ENCODE measurements around the gene LGALS3BP. TPM values are rescaled to one million over a fixed set of nuclear protein-coding genes. Genes with fewer than 3 reads are reported as not detected.
A peak's percentile ranks its signal among the peaks of the same experiment; 100 is the strongest.
"Not testable (repeated sequence)": the region's sequence is repeated elsewhere in the genome, so short reads cannot be mapped to it uniquely, and the experiment has no call there.

LGALS3BP gene
- polyA plus RNA-seq, 3 donors, result 104 to 220 (median 144) TPM

DNA sequence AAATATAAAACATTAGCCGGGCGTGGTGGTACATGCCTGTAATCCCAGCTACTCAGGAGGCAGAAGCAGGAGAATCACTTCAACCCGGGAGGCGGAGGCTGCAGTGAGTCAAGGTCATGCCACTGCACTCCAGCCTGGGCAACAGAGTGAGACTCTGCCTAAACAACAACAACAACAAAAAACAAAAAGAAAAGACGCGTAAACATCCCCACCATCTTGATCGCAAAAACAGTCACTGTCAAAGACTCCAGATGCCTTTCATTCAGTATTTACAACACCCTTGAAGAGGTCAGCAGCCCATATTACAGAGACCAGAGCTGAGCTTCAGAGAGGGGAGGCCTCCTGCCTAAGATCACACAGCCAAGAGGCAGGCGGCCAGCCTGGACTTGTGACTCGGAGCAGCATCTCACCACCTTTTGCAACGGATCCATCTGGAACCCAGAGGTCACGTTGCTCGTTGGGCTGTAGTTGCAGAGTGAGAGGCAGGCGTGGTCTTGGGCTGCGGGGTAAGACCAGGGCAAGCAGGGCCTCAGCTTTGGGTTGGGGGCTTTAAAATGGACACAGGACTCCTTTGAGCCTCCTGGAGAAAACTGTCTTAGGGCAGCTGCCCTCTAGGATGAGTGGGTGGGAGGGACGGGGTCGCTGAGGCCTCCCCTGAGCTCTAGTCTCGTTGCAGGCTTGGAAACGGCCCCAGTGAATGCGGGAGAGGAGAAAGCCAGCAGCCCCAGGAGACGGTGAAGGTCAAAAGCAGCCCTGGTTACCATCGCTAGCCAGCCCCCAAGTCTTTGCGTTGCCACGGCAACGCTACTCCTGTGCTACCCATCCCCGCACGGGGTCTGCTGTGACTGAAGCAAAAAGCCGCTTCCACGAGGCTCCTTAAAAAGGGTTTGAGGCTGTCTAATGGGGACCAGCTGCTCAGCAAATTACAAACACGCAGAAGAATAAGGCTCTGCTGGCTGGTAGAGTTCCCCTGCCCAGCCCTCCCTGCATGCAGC, 26.1 kb downstream of the LGALS3BP start:
- 70 to 75% (median 72%) methylated on average over 29 of the region's 29 CpGs for WGBS, 3 donors
- H3K27ac ChIP-seq (ENCODE audit: low read depth, low read length), result no peak overlapping the region

DNA sequence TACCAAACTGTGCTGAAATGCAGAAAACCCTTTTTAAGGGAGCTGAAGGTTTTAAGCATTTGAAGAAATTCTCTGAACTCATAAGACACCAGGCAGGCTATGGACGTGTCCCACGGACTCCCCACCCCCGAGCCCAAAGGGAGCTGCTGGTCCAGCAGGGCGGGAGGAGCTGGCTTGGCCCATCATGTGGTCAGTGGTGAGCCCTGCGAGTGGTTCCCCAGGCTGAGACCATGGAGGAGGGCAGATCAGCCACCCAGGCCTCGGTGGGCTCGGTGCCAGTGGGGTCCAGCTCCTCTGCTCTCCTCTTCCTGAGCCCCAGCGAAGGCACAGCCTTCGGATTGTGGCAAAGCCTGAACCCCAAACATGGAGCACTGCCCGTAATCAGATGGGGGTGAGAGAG, 27.0 kb downstream of the LGALS3BP start:
- no peak overlapping the region for H3K27ac ChIP-seq (ENCODE audit: low read depth, low read length)
- 78 to 89% (median 84%) methylated on average over 10 of the region's 10 CpGs for WGBS, 3 donors

DNA sequence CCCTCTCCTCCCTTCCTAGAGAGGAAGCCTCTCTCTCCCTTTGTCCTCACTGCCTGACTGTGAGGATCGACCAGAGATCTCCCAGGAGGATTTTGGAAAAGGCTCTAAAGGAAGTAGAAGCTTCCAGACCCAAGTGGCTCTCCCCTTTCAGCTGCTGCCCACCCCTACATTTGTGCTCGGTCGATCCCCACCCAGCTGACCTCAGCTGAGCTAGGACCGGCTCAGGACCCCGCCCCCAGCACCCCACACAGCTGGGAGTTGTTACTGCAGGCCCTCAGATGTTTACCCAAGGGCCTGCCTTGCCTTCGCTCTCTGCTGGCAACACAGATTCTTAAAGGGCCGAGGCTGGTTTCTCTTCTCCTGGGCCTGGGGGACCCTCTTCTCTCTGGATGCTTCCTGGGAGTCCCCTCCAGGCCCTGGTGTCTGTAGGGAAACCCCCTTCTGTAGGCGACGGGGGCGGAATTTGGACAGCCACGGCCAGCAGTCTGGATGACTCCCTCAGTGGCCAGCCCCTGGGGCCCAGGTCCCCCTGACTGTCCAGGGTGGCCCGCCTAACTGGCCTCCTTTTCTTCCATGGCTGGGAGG, 27.7 kb downstream of the LGALS3BP start:
- H3K27ac ChIP-seq (ENCODE audit: low read depth, low read length), result no peak overlapping the region
- WGBS, 3 donors, result 44 to 58% (median 52%) methylated on average over 11 to 12 of the region's 12 CpGs

DNA sequence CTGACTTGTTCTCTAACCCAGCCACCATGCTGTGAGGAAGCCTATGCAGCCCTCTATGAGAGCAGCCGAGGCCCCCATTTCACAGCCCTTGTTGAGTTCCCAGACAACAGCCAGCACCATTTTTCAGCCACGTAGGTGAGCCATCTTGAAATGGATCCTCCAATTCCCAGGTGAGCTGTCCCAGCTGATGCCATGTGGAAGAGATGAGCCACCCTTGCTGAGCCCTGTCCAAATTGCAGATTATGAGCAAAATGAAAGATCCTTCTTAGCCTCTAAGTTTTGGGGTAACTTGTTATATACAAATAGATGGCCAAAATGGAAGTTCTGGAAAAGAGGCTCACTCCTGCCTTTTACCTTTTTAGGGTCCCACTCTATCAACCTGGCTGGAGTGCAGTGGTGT, 28.9 kb downstream of the LGALS3BP start:
- no peak overlapping the region for H3K27ac ChIP-seq (ENCODE audit: low read depth, low read length)
- 93 to 100% (median 97%) methylated on average over 2 of the region's 2 CpGs for WGBS, 3 donors

DNA sequence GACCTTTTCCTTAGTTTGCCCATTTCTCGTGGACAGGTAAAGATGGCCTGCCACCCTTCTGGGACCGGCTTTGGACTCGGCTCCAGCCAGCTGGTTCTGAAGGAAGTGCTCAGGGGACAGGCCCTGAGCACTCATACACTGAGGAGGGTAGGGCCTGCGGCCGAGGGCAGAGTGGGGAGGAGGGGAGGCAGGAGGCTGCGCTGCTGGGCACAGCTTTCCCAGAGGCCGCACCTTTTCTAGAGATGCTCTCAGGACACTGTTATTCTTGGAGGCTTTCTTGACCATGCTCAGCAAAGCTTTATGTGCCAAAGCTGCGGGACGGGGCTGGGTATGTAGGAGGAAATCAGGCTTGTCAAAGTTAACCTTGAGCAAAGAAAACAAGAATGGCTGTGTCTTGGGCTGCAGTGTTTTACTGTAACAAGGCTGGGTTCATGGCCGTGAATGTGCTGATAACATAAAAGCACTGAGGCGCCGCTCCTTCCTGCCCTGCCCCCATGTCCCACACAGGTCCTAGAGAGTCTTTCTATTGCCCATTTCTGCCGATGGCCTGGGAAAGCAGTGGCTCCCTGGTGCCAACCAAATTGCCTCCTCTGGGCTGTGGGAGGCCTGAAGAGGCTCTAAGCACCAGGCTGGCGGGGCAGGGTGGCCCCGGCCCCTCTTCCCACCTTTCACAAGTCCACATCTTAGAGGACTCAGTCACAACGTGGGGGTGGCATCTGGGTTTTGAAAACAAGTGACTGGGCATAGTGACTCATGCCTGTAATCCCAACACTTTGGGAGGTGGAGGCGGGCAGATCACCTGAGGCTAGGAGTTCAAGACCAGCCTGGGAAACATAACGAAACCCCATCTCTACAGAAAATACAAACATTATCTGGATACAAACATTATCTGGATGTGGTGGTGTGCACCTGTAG, 32.2 kb downstream of the LGALS3BP start:
- WGBS, 3 donors, result 39 to 79% (median 78%) methylated on average over 18 of the region's 18 CpGs
- H3K27ac ChIP-seq (ENCODE audit: low read depth, low read length), result no peak overlapping the region

DNA sequence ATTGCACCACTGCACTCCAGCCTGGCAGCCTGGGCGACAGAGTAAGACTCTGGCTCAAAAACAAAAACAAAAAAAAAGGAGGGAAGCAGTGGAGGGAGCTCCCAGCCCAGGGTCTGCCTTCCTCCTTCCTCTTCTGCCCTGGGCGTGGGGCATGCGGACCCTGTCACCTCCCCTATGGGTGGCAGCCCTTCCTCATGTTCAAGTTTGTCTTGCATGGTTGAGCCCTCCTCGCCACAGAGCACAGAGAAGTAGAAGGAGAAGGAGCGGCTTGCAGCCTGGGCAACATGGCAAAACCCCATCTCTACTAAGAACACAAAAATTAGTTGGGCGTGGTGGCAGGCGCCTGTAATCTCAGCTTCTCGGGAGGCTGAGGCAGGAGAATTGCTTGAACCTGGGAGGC, 33.1 kb downstream of the LGALS3BP start:
- no peak overlapping the region for H3K27ac ChIP-seq (ENCODE audit: low read depth, low read length)
- 72 to 91% (median 78%) methylated on average over 8 of the region's 8 CpGs for WGBS, 3 donors

DNA sequence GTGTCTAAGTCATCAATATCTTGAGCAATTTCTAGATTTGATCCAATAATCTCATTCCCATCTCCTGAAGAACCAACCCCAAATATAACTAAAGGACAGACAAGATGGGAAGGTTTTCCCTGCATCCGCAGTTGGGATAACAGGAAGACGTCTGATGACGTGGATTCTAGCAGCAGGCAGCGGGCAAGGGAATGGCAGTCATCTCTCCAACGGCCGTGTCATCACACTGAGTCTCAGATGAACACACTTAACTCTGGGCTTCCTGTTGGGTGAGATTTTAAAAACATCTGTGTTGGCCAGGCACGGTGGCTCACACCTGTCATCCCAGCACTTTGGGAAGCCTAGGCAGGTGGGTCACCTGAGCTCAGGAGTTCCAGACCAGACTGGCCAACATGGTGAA, 33.6 kb downstream of the LGALS3BP start:
- no peak overlapping the region for H3K27ac ChIP-seq (ENCODE audit: low read depth, low read length)
- 74 to 93% (median 77%) methylated on average over 7 of the region's 7 CpGs for WGBS, 3 donors

DNA sequence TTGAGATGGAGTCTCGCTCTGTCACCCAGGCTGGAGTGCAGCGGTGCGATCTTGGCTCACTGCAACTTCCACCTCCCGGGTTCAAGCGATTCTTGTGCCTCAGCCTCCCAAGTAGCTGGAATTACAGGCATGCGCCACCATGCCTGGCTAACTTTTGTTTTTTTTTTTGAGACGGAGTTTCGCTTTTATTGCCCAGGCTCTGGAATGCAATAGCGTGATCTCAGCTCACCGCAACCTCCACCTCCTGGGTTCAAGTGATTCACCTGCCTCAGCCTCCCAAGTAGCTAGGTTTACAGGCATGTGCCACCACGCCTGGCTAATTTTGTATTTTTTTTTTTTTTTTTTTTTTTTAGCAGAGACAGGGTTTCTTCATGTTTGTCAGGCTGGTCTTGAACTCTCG, 34.3 kb downstream of the LGALS3BP start:
- not testable (repeated sequence) for H3K27ac ChIP-seq (ENCODE audit: low read depth, low read length)
- 94 to 95% (median 95%) methylated on average over 12 of the region's 12 CpGs for WGBS, 3 donors

DNA sequence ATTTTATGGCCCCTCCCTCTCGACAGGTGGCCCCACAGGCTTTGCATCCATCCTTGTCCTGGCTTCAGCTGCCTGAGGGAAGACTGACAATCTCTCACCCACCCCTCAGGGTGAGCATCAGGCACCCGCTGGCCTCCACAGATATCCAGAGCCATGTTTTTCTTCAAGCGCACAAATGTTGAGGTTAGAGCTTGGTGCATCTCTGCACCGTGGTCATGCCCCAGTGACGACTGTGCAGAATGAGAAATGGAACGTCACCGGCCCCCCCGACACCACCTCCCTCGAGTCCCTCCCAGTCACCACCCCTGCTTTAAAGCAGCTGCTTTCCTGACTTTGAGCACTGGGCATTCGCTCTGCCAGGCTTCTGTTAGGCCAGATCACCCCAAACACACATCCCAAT, 34.8 kb downstream of the LGALS3BP start:
- H3K27ac ChIP-seq (ENCODE audit: low read depth, low read length), result no peak overlapping the region
- WGBS, 3 donors, result 78 to 87% (median 80%) methylated on average over 10 of the region's 10 CpGs

DNA sequence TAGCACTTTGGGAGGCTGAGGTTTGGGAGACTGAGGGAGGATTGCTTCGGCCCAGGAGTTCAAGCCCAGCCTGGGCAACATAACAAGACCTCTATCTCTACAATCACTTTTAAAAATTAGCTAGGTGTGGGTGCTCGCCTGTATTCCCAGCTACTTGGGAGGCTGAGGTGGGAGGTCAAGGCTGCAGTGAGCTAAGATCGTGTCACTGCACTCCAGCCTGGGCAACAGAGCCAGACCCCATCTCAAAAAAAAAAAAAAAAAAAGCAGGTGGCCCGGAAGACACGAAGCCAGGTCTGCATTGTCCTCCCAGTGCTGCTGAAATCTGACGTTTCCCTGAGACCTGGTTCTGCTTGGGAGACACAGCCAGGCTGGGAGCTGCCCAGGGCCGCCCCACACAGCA, 35.7 kb downstream of the LGALS3BP start:
- H3K27ac ChIP-seq (ENCODE audit: low read depth, low read length), result no peak overlapping the region
- WGBS, 3 donors, result 82 to 90% (median 86%) methylated on average over 7 of the region's 7 CpGs

DNA sequence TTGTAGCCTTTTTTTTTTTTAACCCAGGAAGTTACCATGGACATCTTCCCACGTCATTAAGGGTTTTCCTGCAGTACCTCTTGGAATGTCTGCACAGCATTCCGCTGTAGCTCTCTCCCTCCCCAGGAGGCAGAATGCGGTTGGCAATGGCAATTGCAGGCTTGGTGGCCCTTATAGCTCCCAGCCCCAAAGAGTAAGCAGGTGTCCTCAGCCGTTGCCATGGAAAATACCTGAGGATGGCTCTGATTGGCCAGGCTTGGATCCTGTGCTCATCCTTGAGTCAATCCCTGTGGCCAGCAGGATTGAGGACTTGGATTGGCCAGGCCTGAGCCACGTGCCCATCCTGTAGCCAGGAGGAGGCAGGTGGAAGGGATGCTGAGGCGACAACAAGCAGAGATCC, 39.0 kb downstream of the LGALS3BP start:
- 68 to 85% (median 77%) methylated on average over 6 of the region's 6 CpGs for WGBS, 3 donors

DNA sequence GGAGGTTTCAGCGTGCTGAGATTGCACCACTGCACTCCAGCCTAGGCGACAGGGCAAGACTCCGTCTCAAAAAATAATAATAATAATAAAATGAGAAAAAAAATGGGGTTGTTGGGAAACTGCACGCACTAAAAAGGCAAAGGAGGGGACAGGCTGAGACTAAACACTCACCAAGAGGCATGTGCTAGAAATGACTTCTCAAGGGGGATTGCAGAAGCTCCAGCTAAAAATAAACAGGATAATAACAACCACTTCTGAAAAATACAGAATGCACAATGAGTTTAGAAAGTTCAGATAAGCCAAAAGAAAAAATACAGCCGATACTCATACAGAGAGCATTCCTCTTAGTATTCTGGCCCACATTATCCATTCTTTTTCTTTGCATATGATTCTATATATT, 39.5 kb downstream of the LGALS3BP start:
- WGBS, 3 donors, result 67 to 83% (median 75%) methylated on average over 5 of the region's 5 CpGs

More for the DNA sequence above, 39.0 kb downstream of the LGALS3BP start:
- H3K27ac ChIP-seq (ENCODE audit: low read depth, low read length), result no peak overlapping the region

DNA sequence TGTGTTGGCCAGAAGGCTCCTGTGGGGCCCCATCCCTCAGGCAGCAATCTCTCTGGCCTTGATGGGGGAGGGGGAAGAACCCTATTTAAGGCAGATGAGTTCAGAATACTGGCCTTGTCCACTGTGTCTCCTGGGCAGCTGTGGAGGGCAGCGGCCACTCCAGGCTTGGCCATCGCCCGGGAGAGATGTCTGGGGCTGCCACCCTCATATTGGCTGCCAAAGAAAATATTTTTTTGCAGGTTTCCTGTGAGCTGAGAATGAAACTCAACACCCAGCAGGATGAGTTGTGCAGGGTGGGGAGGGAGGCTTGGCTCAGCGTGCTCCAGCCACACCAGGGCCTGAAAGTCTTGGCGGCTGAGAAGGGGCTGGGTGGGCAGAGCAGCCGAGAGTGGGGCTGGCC, 40.1 kb downstream of the LGALS3BP start:
- no peak overlapping the region for H3K27ac ChIP-seq (ENCODE audit: low read depth, low read length)
- 65 to 88% (median 70%) methylated on average over 6 of the region's 6 CpGs for whole genome bisulfite sequencing, 3 donors

More for the DNA sequence above, 39.5 kb downstream of the LGALS3BP start:
- no peak overlapping the region for H3K27ac ChIP-seq (ENCODE audit: low read depth, low read length)

DNA sequence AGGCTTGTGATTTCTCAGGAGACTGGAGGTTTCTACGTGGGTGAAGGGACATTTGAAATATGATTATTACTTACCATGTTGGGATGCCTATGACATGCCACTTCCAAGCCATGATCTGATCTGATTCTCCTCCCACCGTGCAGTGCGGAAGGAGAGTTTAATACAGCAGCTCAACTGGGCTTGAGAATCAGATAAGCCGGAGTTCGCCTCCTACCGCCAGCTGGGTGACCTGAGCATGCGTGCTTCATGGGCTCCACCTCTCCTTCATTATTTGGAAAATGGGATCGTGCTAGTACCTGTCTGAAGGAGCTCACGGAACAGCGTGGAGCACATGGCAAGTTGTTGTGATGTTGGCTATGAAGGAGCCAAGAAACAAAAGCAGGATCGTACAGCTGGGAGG, 42.2 kb downstream of the LGALS3BP start:
- no peak overlapping the region for H3K27ac ChIP-seq (ENCODE audit: low read depth, low read length)
- WGBS, 3 donors, result 84 to 88% (median 86%) methylated on average over 11 of the region's 11 CpGs

DNA sequence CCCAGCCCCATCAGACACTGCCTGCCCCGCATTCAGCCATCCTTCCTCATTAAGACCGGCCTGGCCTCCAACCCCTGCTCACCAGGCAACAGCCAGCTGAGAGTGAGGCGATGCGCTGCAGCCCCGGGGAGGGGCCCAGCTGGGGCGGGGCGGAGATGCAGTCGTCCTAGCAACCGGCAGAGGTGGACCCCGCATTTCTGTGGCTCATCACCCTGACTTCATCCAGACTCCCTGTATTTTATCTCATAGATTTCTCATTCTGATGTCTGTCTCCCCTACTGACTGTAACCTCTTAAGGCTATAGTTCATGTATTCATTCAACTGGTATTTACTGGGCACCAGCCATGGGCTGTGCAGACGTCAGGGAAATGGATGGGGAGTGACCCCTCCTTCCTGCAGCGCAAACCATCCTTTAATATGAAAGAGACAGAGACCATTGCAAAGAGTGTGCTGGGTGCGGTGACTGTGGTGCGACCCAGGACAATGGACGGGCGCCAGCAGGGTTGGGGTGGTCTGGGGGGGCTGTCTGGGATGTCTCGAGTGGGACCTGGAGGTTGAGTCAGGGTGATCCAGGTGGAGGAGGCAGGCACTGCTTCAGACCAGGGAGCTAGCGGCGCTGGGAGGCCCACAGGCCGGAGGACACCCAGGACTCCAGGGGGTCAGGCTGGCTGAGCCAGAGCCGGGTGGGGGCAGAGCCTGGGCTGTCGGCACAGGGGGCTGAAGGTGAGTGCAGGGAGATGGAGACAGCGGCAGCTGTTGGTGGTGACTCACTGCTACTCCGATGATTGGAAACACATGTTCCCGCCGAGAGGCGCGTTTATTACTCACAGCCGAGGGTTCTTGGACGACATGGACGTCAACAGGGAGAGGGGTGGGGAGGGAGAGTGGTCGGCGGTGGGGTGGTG, 44.1 kb downstream of the LGALS3BP start:
- whole genome bisulfite sequencing, 3 donors, result 68 to 73% (median 71%) methylated on average over 33 of the region's 33 CpGs
- no peak overlapping the region for H3K27ac ChIP-seq (ENCODE audit: low read depth, low read length)

DNA sequence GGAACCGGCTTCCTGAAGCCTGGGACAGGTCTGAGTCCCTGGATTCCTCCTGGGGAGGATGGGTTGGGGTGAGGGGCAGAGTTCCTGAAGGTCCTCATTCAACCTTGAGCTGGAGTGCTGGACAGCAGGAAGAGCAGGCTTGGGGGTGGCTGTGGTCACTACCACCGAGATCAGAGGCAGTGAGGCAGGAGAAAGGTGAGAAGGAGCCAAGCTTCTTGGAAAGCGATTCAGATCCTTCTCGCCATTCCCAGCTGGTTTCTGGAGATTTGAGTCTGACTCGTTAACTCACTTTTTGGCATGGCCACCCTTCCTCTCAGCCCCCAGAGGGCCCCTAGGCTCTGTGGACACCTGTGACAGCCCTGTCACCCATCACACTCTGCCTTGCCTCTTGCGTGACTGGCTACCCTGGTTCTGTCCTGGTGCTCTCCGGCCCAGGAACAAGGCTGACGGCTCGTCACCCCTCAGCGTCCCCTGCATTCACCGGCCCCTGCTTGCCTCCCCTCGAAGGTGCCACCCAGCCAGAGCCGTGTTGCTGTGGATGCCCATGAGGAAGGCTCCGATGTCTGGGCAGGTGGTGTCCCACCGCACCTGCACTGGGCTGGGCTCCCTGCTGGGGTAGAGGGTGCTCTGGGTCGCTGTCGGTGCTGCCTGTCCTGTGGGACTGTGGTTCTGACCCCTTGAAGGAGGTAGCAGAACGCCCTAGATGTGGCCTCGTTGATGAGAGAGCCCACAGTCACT, 44.9 kb downstream of the LGALS3BP start:
- WGBS, 3 donors, result 73 to 80% (median 76%) methylated on average over 19 of the region's 19 CpGs
- H3K27ac ChIP-seq (ENCODE audit: low read depth, low read length), result peak overlapping the region; percentile 8

DNA sequence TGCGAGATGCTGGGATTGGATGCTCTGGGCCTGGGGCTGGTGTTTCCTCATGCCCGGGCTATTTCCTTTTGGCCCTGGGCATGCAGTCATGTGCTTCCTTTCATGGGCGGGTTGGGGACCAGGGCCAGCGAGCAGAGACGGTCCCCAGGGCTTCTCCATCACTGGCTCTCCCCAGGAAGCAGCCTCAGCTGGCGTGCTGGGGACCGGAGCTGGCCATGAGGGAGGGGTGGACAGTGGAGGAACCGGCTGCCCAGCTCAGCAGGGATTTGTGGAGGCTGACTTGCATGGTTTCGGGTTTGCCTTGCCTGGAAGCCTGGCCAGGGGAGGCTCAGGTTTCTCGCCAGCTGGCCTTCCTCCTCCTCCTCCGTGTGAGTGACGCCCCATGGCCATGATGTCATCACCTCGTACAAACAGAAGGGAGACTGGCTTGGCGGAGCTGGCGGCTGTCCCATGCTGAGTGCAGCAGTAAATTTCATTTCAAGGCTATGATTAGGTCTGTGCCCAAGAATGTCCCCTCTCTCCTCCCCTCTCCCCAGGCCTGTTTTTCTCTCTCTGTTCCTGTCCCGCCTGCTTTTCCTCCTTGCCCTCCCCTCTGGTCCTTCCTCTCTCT, 45.7 kb downstream of the LGALS3BP start:
- 8 to 15% (median 9%) methylated on average over 15 to 16 of the region's 16 CpGs for WGBS, 3 donors

More for the DNA sequence above, 45.7 kb downstream of the LGALS3BP start:
- H3K27ac ChIP-seq (ENCODE audit: low read depth, low read length), result no peak overlapping the region

All from adipose tissue (tissue), 3 donors.